ENCODE measurements around the gene CLIC1. TPM values are rescaled to one million over a fixed set of nuclear protein-coding genes. Genes with fewer than 3 reads are reported as not detected.

The CLIC1 gene
- total RNA-seq, 4 donors from 2014 or later: 253 to 375 (median 362) TPM

DNA sequence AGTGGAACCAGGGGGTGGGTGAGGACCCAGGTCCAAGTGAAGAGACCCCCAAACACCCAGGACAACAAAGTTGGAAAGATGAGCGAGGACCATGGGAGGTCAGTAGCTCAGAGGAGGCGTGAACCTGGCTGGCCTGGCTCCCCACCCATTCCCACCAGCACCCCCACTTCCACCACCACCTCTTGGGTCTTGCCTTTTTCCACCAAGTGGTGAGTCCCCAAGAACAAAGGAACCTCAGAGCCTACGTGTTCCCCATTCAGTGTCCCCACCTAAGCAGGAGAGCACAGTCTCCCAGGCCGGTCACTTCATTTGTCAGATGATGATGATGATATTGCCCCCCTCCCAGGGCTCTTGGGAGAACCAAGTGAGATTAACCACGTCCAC lies 41.3 kb upstream of the CLIC1 start:
- 94 to 100% methylated on average over 1 to 5 of the region's 5 CpGs for WGBS, 2 donors (ENCODE audit: low coverage in 1 of 2)
- H3K36me3 ChIP-seq: peaks cover 0 to 10% (median 0%) of the 10 kb centered on the region in 4 donors
- H3K27me3 ChIP-seq: no peaks in the 10 kb centered on the region
- H3K9me3 ChIP-seq: no peaks in the 10 kb centered on the region
- no peak for DNase-seq
- in situ Hi-C loops (cut with MboI; ENCODE audit: low pct_ligation_motif_present in 1 of 4, low pct_unique_long_range_greater_than_20kb in 1 of 4, low sequenced_read_pairs in 3 of 4): no loop called here
- H3K27ac ChIP-seq: peak overlapping the region; percentile 42 to 65 (median 52)
- H3K4me3 ChIP-seq: no peak overlapping the region
- intact Hi-C loops (cut with DNase I; ENCODE audit: low total_unique reads): no loop called here
- peaks cover 17 to 31% (median 27%) of the 10 kb centered on the region in 4 donors for H3K4me1 ChIP-seq
- no peak for TF ChIP-seq POLR2A (IDR thresholded peaks at IDR 0.05)
- TF ChIP-seq, protein P1, sequence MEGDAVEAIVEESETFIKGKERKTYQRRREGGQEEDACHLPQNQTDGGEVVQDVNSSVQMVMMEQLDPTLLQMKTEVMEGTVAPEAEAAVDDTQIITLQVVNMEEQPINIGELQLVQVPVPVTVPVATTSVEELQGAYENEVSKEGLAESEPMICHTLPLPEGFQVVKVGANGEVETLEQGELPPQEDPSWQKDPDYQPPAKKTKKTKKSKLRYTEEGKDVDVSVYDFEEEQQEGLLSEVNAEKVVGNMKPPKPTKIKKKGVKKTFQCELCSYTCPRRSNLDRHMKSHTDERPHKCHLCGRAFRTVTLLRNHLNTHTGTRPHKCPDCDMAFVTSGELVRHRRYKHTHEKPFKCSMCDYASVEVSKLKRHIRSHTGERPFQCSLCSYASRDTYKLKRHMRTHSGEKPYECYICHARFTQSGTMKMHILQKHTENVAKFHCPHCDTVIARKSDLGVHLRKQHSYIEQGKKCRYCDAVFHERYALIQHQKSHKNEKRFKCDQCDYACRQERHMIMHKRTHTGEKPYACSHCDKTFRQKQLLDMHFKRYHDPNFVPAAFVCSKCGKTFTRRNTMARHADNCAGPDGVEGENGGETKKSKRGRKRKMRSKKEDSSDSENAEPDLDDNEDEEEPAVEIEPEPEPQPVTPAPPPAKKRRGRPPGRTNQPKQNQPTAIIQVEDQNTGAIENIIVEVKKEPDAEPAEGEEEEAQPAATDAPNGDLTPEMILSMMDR (IDR thresholded peaks at IDR 0.05): no peak
- no peak for TF ChIP-seq EP300 (IDR thresholded peaks at IDR 0.05; ENCODE audit: low read depth)
- TF ChIP-seq POLR2AphosphoS5 (IDR thresholded peaks at IDR 0.05): no peak

DNA sequence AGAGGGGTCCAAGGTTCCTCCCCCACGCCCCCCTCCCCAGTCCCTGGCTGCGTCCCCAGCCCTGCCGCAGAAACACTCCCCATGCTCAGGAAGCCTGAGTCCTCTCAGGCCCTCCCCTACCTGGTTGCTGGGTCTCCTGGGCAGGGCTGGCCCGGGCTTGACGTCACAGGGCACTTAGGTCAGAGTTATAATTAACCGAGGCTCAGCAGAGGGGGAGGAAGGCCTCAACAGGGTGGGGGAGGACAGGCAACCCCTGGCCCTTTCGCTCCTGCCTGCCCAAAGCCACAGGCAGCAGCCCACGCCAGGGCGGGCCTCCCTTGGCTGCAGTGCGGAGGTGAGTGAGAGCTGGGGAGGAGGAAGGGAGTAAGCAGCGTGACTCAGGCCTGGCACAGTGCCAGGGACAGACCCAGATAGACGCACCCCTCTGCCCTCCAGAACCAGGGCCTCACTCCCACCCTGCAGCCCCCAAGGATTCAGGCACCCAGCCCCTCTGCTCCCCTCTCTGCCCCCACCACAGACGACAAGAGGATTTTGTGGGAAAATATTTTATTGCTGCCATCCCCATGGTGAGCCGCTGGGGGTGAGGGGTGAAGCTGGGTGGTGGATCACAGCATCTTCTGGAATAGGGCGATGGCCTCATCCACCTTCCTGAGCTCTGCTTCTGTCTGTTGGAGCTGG lies 40.8 kb upstream of the CLIC1 start, which contains the start of gene VWA7:
Gene VWA7 (minus strand): TSS at position 340 of the 678 bp plus-strand sequence. CDS start 549 bp downstream, outside the sequence.
- intact Hi-C loops (cut with DNase I; ENCODE audit: low total_unique reads): no loop called here
- 11% methylated on average over 13 of the region's 15 CpGs; no CpG with 5 or more reads in 1 of the 2 donors for WGBS, 2 donors (ENCODE audit: low coverage in 1 of 2)
- TF ChIP-seq, protein P1 (IDR thresholded peaks at IDR 0.05): no peak
- TF ChIP-seq EP300 (IDR thresholded peaks at IDR 0.05; ENCODE audit: low read depth) (no peak), POLR2AphosphoS5 (IDR thresholded peaks at IDR 0.05) (peak in 2 of 3 donors; percentile 61 to 70), POLR2A (IDR thresholded peaks at IDR 0.05) (peak; percentile 54)
- in situ Hi-C loops (cut with MboI; ENCODE audit: low pct_ligation_motif_present in 1 of 4, low pct_unique_long_range_greater_than_20kb in 1 of 4, low sequenced_read_pairs in 3 of 4): no loop called here
- Histone ChIP-seq H3K4me3 (peak within 1 kb of the TSS in 1 of 4 donors; percentile 9), H3K27ac (peak within 1 kb of the TSS; percentile 42 to 65 (median 52)), H3K4me1 (peaks cover 17 to 33% (median 27%) of the 10 kb centered on the region in 4 donors), H3K27me3 (no peaks in the 10 kb centered on the region), H3K36me3 (peaks cover 0 to 10% (median 0%) of the 10 kb centered on the region in 4 donors), H3K9me3 (no peaks in the 10 kb centered on the region)
- DNase-seq: peak; percentile 87

DNA sequence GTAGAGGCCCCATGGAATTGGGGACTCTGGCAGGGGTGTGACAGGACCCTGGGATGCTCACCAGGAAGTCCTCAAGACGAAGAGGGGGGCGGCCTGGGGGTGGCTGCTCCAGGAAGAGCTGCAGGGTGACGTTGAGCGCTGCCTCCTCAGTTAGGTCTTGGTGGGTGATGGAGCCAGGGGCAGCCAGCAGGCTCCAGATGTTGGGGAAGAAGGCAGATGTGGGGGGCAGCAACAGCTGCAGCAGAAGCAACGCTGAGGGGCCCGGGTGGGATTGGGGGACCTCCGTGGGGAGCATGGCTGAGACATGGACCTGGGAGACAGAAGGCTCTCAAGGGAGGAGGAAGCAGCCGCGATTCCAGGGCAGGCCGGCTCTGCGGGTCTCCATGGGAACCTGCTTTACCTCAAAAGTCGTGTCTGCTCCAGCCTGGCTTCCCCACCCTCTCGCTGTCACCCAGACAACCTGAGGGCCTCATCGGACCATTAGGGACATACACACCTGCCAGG lies 40.2 kb upstream of the CLIC1 start:
- WGBS, 2 donors (ENCODE audit: low coverage in 1 of 2): 20 to 27% methylated on average over 2 to 14 of the region's 14 CpGs
- peaks cover 17 to 34% (median 27%) of the 10 kb centered on the region in 4 donors for H3K4me1 ChIP-seq
- in situ Hi-C loops (cut with MboI; ENCODE audit: low pct_ligation_motif_present in 1 of 4, low pct_unique_long_range_greater_than_20kb in 1 of 4, low sequenced_read_pairs in 3 of 4) (no loop called here), intact Hi-C loops (cut with DNase I; ENCODE audit: low total_unique reads) (no loop called here)
- no peaks in the 10 kb centered on the region for H3K27me3 ChIP-seq
- TF ChIP-seq POLR2AphosphoS5 (IDR thresholded peaks at IDR 0.05): no peak
- TF ChIP-seq, protein P1 (IDR thresholded peaks at IDR 0.05): no peak
- no peaks in the 10 kb centered on the region for H3K9me3 ChIP-seq
- H3K4me3 ChIP-seq: peak overlapping the region in 1 of 4 donors; percentile 9
- DNase-seq: no peak
- peak overlapping the region; percentile 42 to 65 (median 52) for H3K27ac ChIP-seq
- peaks cover 0 to 10% (median 0%) of the 10 kb centered on the region in 4 donors for H3K36me3 ChIP-seq

DNA sequence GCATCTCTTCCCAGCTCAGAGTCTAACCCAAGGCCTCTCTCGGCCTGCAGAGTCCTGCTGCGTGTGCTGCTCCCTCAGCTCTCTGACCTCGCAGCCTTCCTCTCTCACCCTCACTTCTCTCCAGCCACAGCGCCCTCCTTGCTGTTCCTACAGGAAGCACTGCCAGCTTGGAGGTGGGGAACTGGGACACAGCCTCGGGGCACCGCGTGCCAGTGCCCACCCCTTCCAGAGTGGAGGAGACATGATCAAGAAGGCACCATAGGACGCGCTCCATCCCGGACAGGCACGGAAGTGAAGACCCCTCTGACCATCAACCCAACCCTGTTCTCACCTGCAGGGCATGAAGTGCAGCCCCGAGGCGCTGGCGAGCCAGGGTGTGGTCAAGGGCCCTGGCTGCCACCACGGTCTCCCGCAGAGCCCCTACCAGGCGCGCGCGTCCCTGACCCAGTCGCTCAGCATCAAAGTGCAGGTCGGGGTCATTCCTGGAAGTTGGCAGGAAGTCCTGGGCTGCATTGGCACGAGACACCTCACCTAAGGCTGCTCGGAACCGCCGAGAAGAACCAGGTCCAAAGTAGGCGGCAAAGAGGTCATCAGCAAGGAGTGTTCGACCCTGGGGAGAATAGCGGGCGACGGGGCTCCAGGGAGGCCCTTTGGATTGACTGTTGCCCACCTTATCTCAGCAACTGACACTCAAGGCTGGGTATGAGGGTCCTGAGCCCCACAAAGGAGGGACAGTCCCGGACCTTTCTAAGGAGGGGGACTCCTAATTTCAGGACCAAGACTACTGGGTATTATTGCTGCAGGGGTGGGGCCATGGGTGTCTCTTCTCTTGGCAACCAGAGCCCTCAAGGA lies 39.5 kb upstream of the CLIC1 start:
- DNase-seq: no peak
- peaks cover 17 to 34% (median 27%) of the 10 kb centered on the region in 4 donors for H3K4me1 ChIP-seq
- intact Hi-C loops (cut with DNase I; ENCODE audit: low total_unique reads) (no loop called here), in situ Hi-C loops (cut with MboI; ENCODE audit: low pct_ligation_motif_present in 1 of 4, low pct_unique_long_range_greater_than_20kb in 1 of 4, low sequenced_read_pairs in 3 of 4) (no loop called here)
- H3K9me3 ChIP-seq: no peaks in the 10 kb centered on the region
- WGBS, 2 donors (ENCODE audit: low coverage in 1 of 2): 79 to 82% methylated on average over 7 to 31 of the region's 32 CpGs
- H3K36me3 ChIP-seq: peaks cover 0 to 10% (median 0%) of the 10 kb centered on the region in 4 donors
- peak overlapping the region; percentile 47 to 71 (median 59) for H3K27ac ChIP-seq
- no peaks in the 10 kb centered on the region for H3K27me3 ChIP-seq
- H3K4me3 ChIP-seq: no peak overlapping the region
- no peak for TF ChIP-seq POLR2AphosphoS5 (IDR thresholded peaks at IDR 0.05)
- no peak for TF ChIP-seq POLR2A (IDR thresholded peaks at IDR 0.05)
- TF ChIP-seq, protein P1 (IDR thresholded peaks at IDR 0.05): no peak
- no peak for TF ChIP-seq EP300 (IDR thresholded peaks at IDR 0.05; ENCODE audit: low read depth)

Measured in transverse colon (tissue), 4 donors.